HG02852 (cell line): Measurements from ENCODE around the gene PHF14.
"Not testable (repeated sequence)": the region's sequence is repeated elsewhere in the genome, so short reads cannot be mapped to it uniquely, and the experiment has no call there.

Experiments used
- ATAC-seq: cut with Tn5 transposase; IDR thresholded peaks from one replicate; pipeline ENCODE4 v1.9.1; 2021; ENCODE audit warnings: mild to moderate bottlenecking, moderate library complexity; ENCODE audit not compliant: unreplicated experiment

PHF14 gene

GRCh38 chr7:10973942-10974911 is 555 bp downstream of the PHF14 start:
- ATAC-seq = peak; percentile 27

GRCh38 chr7:10977113-10977512 is 3.4 kb downstream of the PHF14 start:
- ATAC-seq = no peak

GRCh38 chr7:10981317-10981716 is 7.6 kb downstream of the PHF14 start:
- no peak for ATAC-seq

- not testable (repeated sequence) for ATAC-seq
Observed at GRCh38 chr7:10990748-10991147, 17.1 kb downstream of the PHF14 start.

GRCh38 chr7:10995482-10996166 is 22.0 kb downstream of the PHF14 start:
- ATAC-seq = not testable (repeated sequence)

- ATAC-seq = peak; percentile 62
Observed at GRCh38 chr7:10998996-10999757, 25.5 kb downstream of the PHF14 start.

- no peak for ATAC-seq
Observed at GRCh38 chr7:11005202-11005601, 31.5 kb downstream of the PHF14 start.

- ATAC-seq = no peak
Observed at GRCh38 chr7:11006291-11006690, 32.6 kb downstream of the PHF14 start.

GRCh38 chr7:11009631-11010030 is 36.0 kb downstream of the PHF14 start:
- ATAC-seq = no peak

- no peak for ATAC-seq
Observed at GRCh38 chr7:11021468-11021867, 47.8 kb downstream of the PHF14 start.

- no peak for ATAC-seq
Observed at GRCh38 chr7:11026452-11027359, 53.0 kb downstream of the PHF14 start.

- ATAC-seq = no peak
Observed at GRCh38 chr7:11035661-11036060, 62.0 kb downstream of the PHF14 start.

GRCh38 chr7:11039974-11040373 is 66.3 kb downstream of the PHF14 start:
- no peak for ATAC-seq

- no peak for ATAC-seq
Observed at GRCh38 chr7:11054033-11054432, 80.4 kb downstream of the PHF14 start.

GRCh38 chr7:11060893-11061292 is 87.2 kb downstream of the PHF14 start:
- no peak for ATAC-seq

GRCh38 chr7:11062110-11062509 is 88.4 kb downstream of the PHF14 start:
- no peak for ATAC-seq

- ATAC-seq = no peak
Observed at GRCh38 chr7:11069591-11069990, 95.9 kb downstream of the PHF14 start.

- ATAC-seq = no peak
Observed at GRCh38 chr7:11077816-11078215, 104.1 kb downstream of the PHF14 start.

GRCh38 chr7:11078247-11078834 is 104.7 kb downstream of the PHF14 start:
- ATAC-seq = peak; percentile 56

GRCh38 chr7:11079907-11080306 is 106.2 kb downstream of the PHF14 start:
- ATAC-seq = no peak
